Loucy (cell line): ENCODE measurements around the gene PCDHAC1.

Experiments
- EZH2phosphoT487 ChIP-seq: fragments of 200-600 bp; IDR thresholded peaks from 2 replicates; pipeline ENCODE4 v1.6.1; 2018; ENCODE audit warnings: antibody characterized with exemption, mild to moderate bottlenecking, moderate library complexity, borderline replicate concordance
- TF ChIP-seq, protein P1 (sequence below): fragments of 200-600 bp; sonication (generic); conservative IDR thresholded peaks from 2 replicates; pipeline ENCODE4 v1.5.1; 2014; ENCODE audit warnings: mild to moderate bottlenecking, antibody characterized with exemption, low read length

DNA sequence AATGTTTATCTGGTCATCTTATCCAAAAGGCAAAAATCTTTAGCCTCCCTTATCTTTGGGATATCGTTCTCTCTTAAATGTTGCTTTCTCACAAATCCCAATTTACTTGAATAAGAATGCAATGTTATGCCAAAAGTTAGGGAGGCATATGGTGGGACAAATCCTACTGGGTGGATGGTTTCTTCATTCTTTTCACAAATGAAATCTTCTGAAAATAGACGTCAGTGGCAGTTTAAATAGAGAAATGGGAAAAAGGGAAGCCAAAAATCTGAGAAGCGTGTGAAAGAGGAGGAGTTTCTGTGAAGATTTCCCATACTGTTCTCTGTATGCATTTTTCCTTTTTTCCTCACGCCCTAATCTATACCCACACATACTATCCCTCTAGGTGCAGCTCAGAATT lies 2.5 kb upstream of the PCDHAC1 start:
- TF ChIP-seq, protein P1, sequence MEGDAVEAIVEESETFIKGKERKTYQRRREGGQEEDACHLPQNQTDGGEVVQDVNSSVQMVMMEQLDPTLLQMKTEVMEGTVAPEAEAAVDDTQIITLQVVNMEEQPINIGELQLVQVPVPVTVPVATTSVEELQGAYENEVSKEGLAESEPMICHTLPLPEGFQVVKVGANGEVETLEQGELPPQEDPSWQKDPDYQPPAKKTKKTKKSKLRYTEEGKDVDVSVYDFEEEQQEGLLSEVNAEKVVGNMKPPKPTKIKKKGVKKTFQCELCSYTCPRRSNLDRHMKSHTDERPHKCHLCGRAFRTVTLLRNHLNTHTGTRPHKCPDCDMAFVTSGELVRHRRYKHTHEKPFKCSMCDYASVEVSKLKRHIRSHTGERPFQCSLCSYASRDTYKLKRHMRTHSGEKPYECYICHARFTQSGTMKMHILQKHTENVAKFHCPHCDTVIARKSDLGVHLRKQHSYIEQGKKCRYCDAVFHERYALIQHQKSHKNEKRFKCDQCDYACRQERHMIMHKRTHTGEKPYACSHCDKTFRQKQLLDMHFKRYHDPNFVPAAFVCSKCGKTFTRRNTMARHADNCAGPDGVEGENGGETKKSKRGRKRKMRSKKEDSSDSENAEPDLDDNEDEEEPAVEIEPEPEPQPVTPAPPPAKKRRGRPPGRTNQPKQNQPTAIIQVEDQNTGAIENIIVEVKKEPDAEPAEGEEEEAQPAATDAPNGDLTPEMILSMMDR: no peak
- no peak for TF ChIP-seq EZH2phosphoT487
